HUDEP-2 (cell line): Measurements from ENCODE around the gene TRMT11.
"Not testable (repeated sequence)": the region's sequence is repeated elsewhere in the genome, so short reads cannot be mapped to it uniquely, and the experiment has no call there.

Experiments
- DNase-seq, 76 experiments: peaks; one replicate each; lab custom pipeline; 2025; ENCODE audit not compliant: unreplicated experiment in 76 of 76; lab: John Stamatoyannopoulos, UW

Gene TRMT11

GRCh38 chr6:125988280-125988679, 1.9 kb downstream of the TRMT11 start:
- DNase-seq, result no peak

GRCh38 chr6:125989631-125990030, 3.3 kb downstream of the TRMT11 start:
- no peak for DNase-seq

DNA sequence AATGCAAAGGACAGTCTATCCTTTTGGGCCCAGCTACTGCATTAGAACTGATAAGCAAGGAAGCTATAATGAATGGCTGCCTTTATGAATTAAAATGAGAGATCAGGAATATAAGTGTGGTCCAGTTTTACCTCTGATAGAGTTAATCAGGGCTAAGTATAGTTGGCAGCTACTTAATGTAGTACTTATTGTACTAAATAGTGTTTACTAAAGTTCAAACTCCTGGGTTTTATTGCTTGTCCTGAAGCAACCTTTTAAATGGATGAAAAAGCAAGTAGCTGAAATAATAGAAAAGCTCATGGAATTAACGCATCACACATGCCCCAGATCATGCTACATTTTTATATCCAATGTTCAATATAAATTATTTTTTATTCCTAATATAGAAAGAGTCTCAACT, 5.3 kb downstream of the TRMT11 start:
- DNase-seq, result no peak

DNA sequence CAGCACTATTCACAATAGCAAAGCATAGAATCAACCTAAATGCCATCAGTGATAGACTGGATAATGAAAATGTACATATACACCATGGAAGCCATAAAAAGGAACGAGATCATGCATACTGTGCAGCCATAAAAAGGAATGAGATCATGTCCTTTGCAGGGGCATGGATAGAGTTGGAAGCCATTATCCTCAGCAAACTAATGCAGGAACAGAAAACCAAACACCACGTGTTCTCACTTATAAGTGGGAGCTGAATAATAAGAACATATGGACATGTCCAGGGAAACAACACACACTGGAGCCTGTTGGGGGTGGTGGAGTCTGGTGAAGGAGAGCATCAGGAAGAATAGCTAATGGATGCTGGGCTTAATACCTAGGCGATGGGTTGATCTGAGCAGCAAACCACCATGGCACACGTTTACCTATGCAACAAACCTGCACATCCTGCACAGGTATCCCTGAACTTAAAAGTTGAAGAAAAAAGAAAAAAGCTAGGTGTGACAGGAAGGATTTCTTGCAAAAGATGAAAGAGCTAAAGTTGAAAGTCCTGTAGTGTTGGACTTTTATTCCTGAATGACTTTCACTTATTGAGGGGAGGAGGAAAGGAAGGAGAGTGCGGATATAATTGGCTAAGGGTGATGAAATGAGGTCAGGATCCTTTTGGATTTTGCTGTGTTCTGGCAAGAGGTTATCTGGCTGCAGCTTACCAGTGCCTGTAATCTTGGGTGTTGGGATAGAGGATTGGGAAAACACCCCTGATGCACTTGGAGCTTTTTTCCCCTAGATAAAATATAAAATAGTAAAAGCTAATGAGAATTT, 8.5 kb downstream of the TRMT11 start:
- no peak for DNase-seq

- peak in 62 of 76 experiments; percentile 10 to 76 (median 48) for DNase-seq
Observed at GRCh38 chr6:125995972-125996580, 9.7 kb downstream of the TRMT11 start.

DNA sequence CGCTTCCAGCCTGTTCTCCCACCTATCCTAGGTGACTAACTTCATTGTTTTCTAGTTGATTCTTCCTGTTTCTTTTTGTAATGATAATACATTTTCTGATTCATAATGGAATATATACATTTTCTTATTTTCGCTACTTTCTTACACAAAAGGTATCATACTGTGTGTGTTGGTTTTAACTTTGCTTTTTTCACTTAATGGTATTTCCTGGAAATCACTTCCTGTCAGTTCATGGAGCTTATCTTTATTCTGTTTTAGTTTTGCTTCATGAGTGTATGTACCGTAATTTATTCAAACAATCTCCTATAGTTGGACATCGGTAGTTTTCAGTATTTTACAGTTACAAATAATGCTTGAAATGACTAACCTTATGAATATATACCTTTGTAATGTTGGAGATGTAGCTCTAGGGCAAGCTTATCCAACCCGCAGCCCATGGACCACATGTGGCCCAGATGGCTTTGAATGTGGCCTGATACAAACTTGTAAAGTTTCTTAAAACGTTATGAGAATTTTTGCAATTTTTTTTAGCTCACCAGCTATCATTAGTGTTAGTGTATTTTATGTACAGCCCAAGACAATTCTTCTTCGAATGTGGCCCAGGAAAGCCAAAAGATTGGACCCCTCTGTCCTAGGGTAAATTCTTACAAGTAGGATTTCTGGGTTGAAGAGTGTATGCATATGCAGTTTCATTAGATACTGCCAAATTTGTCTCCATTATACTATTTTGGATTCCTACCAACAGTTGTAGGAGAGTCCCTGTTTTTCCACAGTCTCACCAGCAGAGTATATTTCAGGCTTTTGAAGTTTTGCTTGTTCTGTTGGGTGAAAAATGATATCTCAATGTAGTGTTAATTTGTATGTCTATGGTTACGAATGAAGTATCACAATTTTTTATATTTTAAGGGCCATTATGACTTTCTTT, 16.7 kb downstream of the TRMT11 start:
- no peak for DNase-seq

DNA sequence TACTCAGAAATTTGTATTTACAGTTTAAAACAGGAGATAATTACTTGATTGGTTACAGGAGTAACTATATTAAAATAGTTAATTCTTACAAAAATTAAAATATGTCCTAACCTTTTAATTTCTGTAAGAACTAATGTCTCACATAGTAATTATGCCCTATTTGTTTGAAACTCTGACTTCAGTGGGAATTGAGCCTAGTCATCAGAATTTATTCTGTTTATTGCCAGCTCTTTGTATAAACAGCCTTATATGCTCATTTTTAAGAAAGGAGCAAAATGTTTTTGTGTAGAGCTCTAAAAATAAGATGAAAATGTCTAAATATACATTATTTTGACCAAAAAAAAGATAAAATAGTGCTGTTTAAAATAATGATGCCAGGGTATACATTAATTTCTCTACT, 21.5 kb downstream of the TRMT11 start:
- DNase-seq, result no peak

DNA sequence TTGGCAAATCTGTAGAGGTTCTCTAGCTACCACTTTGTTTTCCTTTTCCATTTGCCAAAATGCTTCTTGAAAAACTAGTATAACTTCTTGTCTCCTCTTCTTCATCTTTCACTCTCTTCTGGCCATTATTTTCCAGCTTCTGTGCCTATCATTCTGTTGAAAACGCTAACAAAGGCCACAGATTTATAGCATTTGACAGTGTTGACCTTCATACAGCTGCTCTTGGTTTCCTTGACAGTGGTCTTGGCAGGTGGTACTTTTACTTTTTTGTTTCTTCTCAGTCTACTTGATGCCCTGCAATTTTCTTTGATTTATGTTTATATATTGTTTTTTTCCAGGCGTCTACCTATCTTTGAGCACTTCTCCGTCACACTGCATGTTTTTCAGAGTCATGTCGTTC, 23.7 kb downstream of the TRMT11 start:
- DNase-seq, result no peak

DNA sequence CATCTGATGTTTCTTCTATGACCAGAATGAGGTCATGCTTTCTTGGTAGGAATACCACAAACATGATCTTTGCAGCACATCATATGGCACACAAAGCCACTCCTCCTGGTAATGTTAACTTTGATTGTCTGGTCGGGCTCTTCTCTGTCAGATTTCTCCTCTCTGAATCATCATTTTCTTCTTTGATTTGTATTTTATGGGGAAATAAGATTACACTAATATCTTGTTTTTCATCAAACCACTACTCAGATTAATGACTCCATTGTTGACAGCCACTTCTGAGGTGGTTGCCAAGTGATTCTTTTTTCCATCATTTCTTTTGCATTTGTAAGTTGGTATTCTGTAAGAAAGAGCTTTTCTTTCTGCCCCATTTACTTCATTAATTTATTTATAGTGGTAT, 29.5 kb downstream of the TRMT11 start:
- DNase-seq, result no peak

- no peak for DNase-seq
Observed at GRCh38 chr6:126016591-126016990, 30.3 kb downstream of the TRMT11 start.

GRCh38 chr6:126017668-126018067, 31.3 kb downstream of the TRMT11 start:
- no peak for DNase-seq

DNA sequence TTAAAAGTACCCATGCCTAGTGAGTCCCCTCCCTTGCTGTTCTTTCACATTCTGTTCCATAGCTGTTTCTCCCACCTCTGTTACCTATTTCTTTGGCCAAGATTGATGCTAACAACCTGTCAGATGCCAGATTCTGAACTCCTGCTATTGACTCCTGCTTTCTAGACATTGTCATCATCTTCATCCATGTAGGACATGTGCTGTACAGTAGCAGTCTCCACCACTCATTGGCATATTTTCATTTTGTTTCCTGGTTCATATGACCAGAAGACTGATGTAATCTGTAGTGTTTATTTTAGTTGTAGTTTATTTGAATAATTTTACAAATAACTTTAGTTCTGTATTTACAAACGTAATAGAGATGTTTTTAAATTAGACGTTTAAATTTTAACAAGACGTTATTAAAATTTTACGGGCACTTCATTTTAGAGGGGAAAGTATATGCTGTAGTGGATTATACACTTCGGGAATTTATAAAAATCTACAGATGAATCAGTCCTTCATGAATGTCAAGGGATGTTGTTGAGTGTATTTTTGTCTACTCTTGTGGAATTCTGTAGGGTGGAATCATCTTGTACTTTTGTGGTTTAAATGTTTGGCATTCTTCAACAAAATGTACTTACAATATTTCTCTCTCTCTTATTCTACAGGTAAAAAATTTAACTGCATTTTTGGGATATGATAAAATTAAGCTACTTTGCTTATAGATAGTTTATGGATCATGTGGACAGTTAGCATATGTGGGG, 34.1 kb downstream of the TRMT11 start:
- DNase-seq, result no peak

DNA sequence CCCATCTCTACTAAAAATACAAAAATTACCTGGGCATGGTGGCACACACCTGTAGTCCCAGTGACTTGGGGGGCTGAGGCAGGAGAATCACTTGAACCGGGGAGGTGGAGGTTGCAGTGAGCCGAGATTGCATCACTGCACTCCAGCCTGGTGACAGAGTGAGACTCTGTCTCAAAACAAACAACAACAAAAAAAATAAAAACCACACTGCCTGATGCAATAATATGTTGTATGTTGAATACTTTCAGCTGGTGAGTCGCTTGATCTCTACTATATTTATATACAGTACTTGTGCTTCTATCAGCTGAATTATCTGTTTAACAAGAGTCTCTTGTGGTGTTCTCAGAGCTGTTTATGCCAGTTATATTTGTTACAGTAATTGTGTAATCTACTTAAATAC, 37.1 kb downstream of the TRMT11 start:
- not testable (repeated sequence) for DNase-seq

DNA sequence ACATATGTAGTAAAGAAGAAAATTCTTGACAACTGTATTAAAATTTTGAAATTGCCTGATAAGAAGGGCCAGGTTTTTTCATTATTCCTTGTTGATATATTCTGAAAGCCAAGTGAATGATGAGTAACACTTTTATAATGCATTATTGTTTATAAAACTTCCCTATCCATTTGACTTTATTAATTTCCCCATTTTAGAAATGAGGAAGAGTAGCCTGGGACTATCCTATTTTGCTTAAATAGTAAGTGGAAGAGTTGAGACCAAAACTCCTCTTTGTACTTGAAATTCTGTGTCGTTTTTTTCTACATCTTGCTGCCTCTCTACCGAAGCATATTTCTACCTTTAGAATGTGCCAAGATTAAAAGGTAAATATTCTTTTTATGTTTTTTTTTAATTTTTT, 39.7 kb downstream of the TRMT11 start:
- DNase-seq, result no peak

DNA sequence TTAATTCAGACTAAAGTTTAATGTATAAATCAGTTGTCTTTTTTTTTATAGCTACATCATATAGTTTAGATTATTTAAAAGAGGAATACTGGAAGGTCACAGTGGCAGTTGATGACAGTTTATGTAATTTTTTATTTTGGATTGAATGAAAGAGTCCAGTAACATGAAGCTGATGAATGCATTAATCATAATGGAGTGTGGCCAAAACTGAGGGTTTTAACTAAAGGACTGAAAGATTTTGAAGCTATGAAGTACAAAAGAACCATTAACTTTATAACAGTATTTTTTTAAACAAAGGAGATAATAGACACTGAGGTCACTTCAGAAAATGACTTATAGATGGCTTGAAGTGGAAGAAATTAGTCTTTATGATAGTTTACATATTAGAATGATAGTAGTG, 41.3 kb downstream of the TRMT11 start:
- no peak for DNase-seq

GRCh38 chr6:126030045-126030444, 43.7 kb downstream of the TRMT11 start:
- DNase-seq, result no peak

GRCh38 chr6:126033696-126034095, 47.4 kb downstream of the TRMT11 start:
- peak in 55 of 76 experiments; percentile 18 to 92 (median 69) for DNase-seq

DNA sequence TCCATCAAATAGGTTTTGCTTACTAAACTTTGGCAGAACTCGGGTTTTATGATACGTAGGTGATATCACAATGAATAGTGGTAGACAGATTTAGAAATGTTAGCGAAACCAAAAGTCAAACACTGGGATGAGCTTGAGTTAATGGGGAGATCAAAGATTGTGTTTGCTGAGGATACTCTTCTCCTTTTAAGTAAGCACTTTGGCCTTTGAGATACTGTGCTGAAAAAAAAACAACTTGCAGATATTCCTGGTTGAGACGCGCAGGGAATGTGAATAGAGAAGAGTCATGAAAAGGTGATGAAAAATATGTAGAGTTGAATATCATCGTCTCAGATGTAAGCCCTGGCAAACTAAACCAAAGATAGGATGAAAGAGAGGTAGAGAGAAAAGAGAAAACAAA, 48.3 kb downstream of the TRMT11 start:
- no peak for DNase-seq

GRCh38 chr6:126035764-126036163, 49.4 kb downstream of the TRMT11 start:
- no peak for DNase-seq

DNA sequence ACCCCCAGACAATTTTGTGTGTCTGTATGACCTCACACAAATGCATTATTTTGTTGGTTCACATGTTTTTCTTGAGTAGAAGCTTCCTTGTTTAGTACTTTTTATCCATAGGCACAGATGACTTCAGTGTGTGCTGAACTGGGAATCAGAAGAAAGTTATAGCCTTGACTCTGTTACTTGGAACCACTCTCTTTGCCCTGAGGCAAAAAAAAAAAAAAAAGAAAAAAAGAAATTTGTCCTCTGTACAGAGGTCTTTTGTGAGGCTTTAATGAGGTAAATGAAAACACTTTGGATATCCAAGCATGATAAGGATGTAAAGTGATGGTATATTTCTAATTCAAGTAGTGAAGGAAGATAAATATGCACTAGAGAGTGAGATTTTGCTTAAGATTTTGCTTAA, 51.9 kb downstream of the TRMT11 start:
- no peak for DNase-seq

DNA sequence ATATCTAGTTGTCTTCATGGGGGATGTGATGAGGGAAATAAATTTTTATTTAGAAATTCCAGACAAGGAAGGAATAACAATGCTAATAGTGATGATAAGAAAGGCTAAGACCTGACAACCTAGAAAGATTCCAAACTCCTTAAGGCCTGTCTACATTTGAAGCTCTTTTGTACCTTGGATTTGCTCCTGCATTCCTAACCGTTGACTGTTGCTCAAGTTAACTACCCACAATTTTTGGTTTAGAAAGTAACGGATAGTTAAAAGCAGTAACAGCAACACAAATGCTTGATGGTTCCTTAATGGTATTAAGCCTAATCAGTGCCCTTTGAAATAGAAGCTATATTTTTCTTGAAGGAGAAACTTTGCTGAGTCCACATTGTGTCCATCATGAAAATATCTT, 52.9 kb downstream of the TRMT11 start:
- DNase-seq, result no peak
